Measurements from ENCODE around the gene VAMP5.

GRCh38 chr2:85599468-85600234 lies 15.4 kb downstream of the VAMP5 start:
- no peak for TF ChIP-seq PHF8 (IDR thresholded peaks at IDR 0.05; ENCODE audit: borderline replicate concordance, low read length)
- no peak for TF ChIP-seq BHLHE40 (IDR thresholded peaks at IDR 0.05; ENCODE audit: low read length)
- no peak for TF ChIP-seq MED1 (CRISPR knock-in tag; IDR thresholded peaks at IDR 0.05; ENCODE audit: borderline replicate concordance)
- TF ChIP-seq, protein P1, sequence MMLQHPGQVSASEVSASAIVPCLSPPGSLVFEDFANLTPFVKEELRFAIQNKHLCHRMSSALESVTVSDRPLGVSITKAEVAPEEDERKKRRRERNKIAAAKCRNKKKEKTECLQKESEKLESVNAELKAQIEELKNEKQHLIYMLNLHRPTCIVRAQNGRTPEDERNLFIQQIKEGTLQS (IDR thresholded peaks at IDR 0.05): no peak
- TF ChIP-seq, protein P1 (CRISPR knock-in tag; conservative IDR thresholded peaks at IDR 0.05): no peak
- no peak for TF ChIP-seq HMBOX1 (IDR thresholded peaks at IDR 0.05)
- no peak for TF ChIP-seq DMBX1 (CRISPR knock-in tag; IDR thresholded peaks at IDR 0.05; ENCODE audit: borderline replicate concordance)
- TF ChIP-seq JUN (IDR thresholded peaks at IDR 0.05; ENCODE audit: borderline replicate concordance, low read depth, low read length): no peak
- no peak for TF ChIP-seq JUN (CRISPR knock-in tag; IDR thresholded peaks at IDR 0.05; ENCODE audit: borderline replicate concordance)
- TF ChIP-seq MEF2A (IDR thresholded peaks at IDR 0.05; ENCODE audit: control insufficient read depth, low read depth, low read length): no peak
- no peak for TF ChIP-seq NRF1 (conservative IDR thresholded peaks at IDR 0.05 in 1 of 2, IDR thresholded peaks at IDR 0.05 in 1 of 2)
- TF ChIP-seq, protein P2, sequence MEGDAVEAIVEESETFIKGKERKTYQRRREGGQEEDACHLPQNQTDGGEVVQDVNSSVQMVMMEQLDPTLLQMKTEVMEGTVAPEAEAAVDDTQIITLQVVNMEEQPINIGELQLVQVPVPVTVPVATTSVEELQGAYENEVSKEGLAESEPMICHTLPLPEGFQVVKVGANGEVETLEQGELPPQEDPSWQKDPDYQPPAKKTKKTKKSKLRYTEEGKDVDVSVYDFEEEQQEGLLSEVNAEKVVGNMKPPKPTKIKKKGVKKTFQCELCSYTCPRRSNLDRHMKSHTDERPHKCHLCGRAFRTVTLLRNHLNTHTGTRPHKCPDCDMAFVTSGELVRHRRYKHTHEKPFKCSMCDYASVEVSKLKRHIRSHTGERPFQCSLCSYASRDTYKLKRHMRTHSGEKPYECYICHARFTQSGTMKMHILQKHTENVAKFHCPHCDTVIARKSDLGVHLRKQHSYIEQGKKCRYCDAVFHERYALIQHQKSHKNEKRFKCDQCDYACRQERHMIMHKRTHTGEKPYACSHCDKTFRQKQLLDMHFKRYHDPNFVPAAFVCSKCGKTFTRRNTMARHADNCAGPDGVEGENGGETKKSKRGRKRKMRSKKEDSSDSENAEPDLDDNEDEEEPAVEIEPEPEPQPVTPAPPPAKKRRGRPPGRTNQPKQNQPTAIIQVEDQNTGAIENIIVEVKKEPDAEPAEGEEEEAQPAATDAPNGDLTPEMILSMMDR (IDR thresholded peaks at IDR 0.05 in 2 of 3, conservative IDR thresholded peaks at IDR 0.05 in 1 of 3; ENCODE audit: insufficient read depth in 2 of 3, low read depth in 1 of 3, low read length in 3 of 3): no peak
- no peak for TF ChIP-seq HDGF (IDR thresholded peaks at IDR 0.05)

Data from K562 (cell line).